ENCODE data around the gene SLC25A4. TPM values are rescaled to one million over a fixed set of nuclear protein-coding genes. Genes with fewer than 3 reads are reported as not detected.
"Not testable (repeated sequence)": the region's sequence is repeated elsewhere in the genome, so short reads cannot be mapped to it uniquely, and the experiment has no call there.

SLC25A4 gene
- polyA plus RNA-seq (ENCODE audit: insufficient read length) = 169 TPM

- DNase-seq (ENCODE audit: low read depth) = peak; percentile 36
Measured at GRCh38 chr4:185142912-185143600, at the start of gene SLC25A4. SLC25A4 (plus strand) TSS chr4:185143266; CDS start chr4:185143373, 107 bp downstream.

DNA sequence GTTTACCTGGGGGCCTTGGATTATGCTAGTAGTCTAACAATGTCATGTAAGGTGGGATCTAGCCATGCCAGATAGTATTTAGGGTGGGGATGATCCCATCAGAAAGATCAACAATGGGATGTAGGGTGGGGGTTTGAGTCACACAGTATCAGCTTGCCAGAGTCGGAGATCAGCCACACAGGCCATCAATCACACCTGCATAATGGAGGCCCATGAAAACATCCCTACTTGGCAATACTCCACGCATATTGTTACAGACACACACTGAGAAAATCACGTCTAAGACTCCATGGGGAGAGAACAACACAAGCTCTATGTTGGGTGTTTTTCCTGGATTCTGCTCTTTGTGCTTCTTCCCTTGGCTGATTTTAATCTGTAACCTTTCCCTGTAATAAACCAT, 49.5 kb upstream of the SLC25A4 start:
- DNase-seq (ENCODE audit: low read depth) = no peak

GRCh38 chr4:185096032-185096653, 46.9 kb upstream of the SLC25A4 start:
- no peak for DNase-seq (ENCODE audit: low read depth)

DNA sequence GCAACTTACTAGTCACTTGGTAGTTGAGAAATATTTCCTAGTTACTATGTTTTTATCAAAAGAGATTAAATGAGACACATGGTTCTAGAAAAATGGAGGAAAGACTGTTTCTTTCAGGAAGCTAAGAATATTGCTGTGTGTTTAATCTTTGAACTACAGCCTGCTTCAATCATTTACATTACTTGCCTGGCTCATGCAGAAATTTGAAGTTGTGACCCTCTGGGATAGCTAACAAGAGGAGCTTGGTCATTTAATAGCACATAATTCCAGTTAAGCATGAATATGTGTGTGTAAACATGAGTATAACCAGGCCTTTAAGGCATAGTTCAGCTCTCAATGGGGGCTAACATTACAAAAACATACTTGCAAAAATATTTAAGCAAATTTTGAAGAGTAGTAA, 44.6 kb upstream of the SLC25A4 start:
- no peak for DNase-seq (ENCODE audit: low read depth)

- no peak for DNase-seq (ENCODE audit: low read depth)
Measured at GRCh38 chr4:185099024-185099682, 43.9 kb upstream of the SLC25A4 start.

- no peak for DNase-seq (ENCODE audit: low read depth)
Measured at GRCh38 chr4:185099940-185100339, 43.1 kb upstream of the SLC25A4 start.

DNA sequence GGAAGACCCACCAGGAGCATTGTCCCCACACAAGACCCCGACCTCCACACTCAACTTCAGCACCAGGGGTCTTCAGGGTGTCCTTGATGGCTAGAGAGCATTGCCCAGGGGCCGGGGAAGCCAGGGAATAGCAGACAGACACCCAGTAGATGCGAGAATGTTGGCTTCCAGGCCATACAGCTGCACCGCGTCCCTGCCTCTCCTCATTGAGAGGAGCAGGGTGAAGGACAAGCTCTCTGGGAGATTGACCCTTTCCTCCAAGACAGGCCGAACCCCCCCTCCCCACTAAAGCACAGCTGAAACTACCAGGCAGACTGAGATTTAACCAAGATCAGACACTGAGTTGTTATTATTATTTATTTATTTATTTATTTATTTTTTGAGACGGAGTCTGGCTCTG, 42.6 kb upstream of the SLC25A4 start:
- DNase-seq (ENCODE audit: low read depth) = no peak

GRCh38 chr4:185101354-185101890, 41.6 kb upstream of the SLC25A4 start:
- no peak for DNase-seq (ENCODE audit: low read depth)

DNA sequence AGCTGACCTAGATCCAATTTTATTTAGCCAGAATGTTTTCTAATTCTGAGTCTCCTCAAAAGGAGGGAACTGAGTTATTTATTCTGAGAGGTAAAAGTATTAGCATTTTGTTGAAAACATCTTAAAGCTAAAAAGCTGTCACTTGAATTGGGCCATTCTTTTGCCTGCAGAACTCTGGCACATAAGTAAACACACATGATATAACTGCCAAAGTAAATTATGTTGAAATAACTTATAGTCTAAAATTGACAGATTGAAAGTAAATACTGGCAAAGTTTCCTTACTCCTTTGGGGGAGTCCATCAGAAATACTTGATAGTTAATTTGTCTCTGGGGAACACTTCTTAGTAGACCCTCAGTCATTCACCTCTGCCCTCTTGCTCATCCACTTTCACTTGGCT, 38.3 kb upstream of the SLC25A4 start:
- DNase-seq (ENCODE audit: low read depth) = no peak

- no peak for DNase-seq (ENCODE audit: low read depth)
Measured at GRCh38 chr4:185106353-185106752, 36.7 kb upstream of the SLC25A4 start.

DNA sequence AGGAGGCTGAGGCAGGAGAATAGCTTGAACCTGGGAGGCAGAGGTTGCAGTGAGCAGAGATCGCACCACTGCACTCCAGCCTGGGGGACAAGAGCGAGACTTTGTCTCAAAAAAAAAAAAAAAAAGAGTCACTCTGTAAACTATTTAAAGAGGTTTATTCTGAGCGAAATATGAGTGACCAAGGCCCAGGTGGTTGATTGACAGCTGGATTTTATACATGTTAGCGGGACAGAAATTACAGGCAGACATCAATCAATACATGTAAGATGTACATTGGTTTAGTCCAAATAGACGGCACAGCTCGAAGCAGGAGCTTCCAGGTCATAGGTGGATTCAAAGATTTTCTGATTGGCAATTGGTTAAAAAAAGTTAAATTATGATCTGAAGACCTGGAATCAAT, 35.5 kb upstream of the SLC25A4 start:
- DNase-seq (ENCODE audit: low read depth) = not testable (repeated sequence)

- no peak for DNase-seq (ENCODE audit: low read depth)
Measured at GRCh38 chr4:185108185-185108584, 34.9 kb upstream of the SLC25A4 start.

DNA sequence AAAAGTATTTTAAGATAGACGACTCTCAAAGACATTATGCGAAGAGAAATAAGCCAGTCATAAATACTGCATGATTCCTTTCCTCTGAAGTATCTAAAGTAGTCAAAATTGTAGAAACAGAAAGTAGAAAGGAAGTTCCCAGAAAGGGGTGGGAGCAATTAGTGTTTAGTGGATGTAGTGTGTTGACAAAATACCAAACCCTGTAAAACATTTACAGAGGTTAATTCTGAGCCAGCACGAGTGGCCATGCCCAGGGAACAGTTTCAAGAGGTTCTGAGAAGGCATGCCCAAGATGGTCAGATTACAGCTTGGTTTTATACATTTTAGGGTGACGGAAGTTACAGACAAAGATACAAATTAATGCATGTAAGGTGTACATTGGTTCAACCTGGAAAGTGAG, 34.4 kb upstream of the SLC25A4 start:
- DNase-seq (ENCODE audit: low read depth) = no peak

DNA sequence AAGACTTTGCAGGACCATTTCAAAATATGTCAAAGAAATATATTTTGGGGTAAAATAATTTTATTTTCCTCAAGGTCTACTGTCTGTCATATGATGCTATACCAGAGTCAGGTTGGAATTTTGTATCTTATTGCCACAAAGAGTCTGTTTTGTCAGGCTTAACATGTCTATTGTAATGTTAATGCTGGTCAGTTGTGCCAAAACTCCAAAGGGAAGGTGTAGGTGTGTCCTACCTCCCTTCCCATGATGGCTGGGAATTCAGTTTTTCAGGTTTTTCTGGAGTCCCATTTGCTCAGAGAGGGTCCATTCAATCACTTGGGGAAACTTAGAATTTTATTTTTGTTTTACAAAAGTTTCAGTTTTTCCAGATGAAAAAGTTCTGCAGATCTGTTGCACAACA, 33.3 kb upstream of the SLC25A4 start:
- no peak for DNase-seq (ENCODE audit: low read depth)

- DNase-seq (ENCODE audit: low read depth) = no peak
Measured at GRCh38 chr4:185110375-185110823, 32.7 kb upstream of the SLC25A4 start.

DNA sequence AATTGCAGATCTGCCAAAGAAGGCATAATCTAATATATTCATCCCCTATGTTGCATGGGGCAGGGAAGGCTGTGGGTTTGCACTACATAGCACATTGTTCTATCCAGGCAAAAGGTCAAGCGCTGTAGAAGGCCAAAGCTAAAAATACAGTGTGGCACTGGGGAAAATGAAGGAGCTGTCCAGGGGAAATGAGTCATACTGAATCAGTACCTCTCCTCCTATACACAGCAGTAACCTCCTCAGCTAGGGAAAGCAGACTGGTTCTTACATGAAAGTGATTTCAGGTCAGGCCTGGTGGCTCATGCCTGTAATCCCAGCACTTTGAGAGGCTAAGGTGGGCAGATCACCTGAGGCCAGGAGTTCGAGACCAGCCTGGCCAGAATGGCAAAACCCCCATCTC, 31.0 kb upstream of the SLC25A4 start:
- DNase-seq (ENCODE audit: low read depth) = no peak

- DNase-seq (ENCODE audit: low read depth) = no peak
Measured at GRCh38 chr4:185113340-185113739, 29.7 kb upstream of the SLC25A4 start.

GRCh38 chr4:185115827-185116232, 27.2 kb upstream of the SLC25A4 start:
- no peak for DNase-seq (ENCODE audit: low read depth)

GRCh38 chr4:185117300-185117934, 25.6 kb upstream of the SLC25A4 start:
- no peak for DNase-seq (ENCODE audit: low read depth)

- no peak for DNase-seq (ENCODE audit: low read depth)
Measured at GRCh38 chr4:185118876-185119275, 24.2 kb upstream of the SLC25A4 start.

GRCh38 chr4:185119467-185119866, 23.6 kb upstream of the SLC25A4 start:
- DNase-seq (ENCODE audit: low read depth) = not testable (repeated sequence)
